NT2/D1 (cell line): ENCODE measurements around the gene NAPB.

Experiments
- DNase-seq: peaks from one replicate; pipeline ENCODE4 v3.0.0-alpha.2; 2011; ENCODE audit warnings: low read depth, low spot score
- H3K27me3 ChIP-seq: 2 replicates; pipeline ENCODE4 v1.6.0; 2011; ENCODE audit warnings: mild to moderate bottlenecking; ENCODE audit not compliant: insufficient read length, insufficient read depth
- H3K36me3 ChIP-seq: 2 replicates; pipeline ENCODE4 v1.6.1; 2011; ENCODE audit warnings: mild to moderate bottlenecking, low read length, mixed read lengths; ENCODE audit not compliant: insufficient read depth, insufficient read length
- H3K4me1 ChIP-seq: 2 replicates; pipeline ENCODE4 v1.5.1; 2011; ENCODE audit not compliant: insufficient read depth, insufficient read length
- H3K4me3 ChIP-seq: 2 replicates; pipeline ENCODE4 v1.5.1; 2011; ENCODE audit warnings: low read depth; ENCODE audit not compliant: insufficient read length
- H3K9ac ChIP-seq: 2 replicates; pipeline ENCODE4 v1.6.0; 2011; ENCODE audit warnings: low read depth; ENCODE audit not compliant: insufficient read length
- H3K9me3 ChIP-seq: 2 replicates; pipeline ENCODE4 v1.5.1; 2011; ENCODE audit warnings: mild to moderate bottlenecking, low read length; ENCODE audit not compliant: insufficient read depth
- SUZ12 ChIP-seq: IDR thresholded peaks from 2 replicates; pipeline ENCODE4 v1.6.1; 2011; ENCODE audit not compliant: insufficient read length, insufficient read depth; ENCODE audit errors: extremely low read depth
- YY1 ChIP-seq: IDR thresholded peaks from 2 replicates; pipeline ENCODE4 v1.6.1; 2011; ENCODE audit not compliant: insufficient read length, insufficient read depth
- ZNF274 ChIP-seq: IDR thresholded peaks from 2 replicates; pipeline ENCODE4 v1.6.1; 2011; ENCODE audit warnings: mild to moderate bottlenecking, low read depth, low read length

Gene NAPB

GRCh38 chr20:23327617-23328333, 93.5 kb downstream of the NAPB start:
- no peak for DNase-seq
- Histone ChIP-seq H3K4me1 (no peaks in the 10 kb centered on the region), H3K9ac (no peak overlapping the region), H3K4me3 (no peak overlapping the region), H3K9me3 (peaks cover 7% of the 10 kb centered on the region; the same call in 1 of the 2 replicates), H3K27me3 (peaks cover 10% of the 10 kb centered on the region), H3K36me3 (no peaks in the 10 kb centered on the region)
- TF ChIP-seq ZNF274: no peak
- no peak for TF ChIP-seq SUZ12
- TF ChIP-seq YY1: no peak

GRCh38 chr20:23326774-23327173, 94.5 kb downstream of the NAPB start:
- H3K27me3 ChIP-seq: peaks cover 10% of the 10 kb centered on the region
- TF ChIP-seq SUZ12 (no peak), ZNF274 (no peak), YY1 (no peak)
- H3K4me3 ChIP-seq: no peak overlapping the region
- H3K36me3 ChIP-seq: no peaks in the 10 kb centered on the region
- peaks cover 7% of the 10 kb centered on the region; the same call in 1 of the 2 replicates for H3K9me3 ChIP-seq
- H3K4me1 ChIP-seq: no peaks in the 10 kb centered on the region
- H3K9ac ChIP-seq: no peak overlapping the region
- no peak for DNase-seq

- Histone ChIP-seq H3K9ac (no peak overlapping the region), H3K4me1 (no peaks in the 10 kb centered on the region), H3K36me3 (no peaks in the 10 kb centered on the region), H3K9me3 (peaks cover 6% of the 10 kb centered on the region; the same call in 1 of the 2 replicates), H3K27me3 (peaks cover 10% of the 10 kb centered on the region), H3K4me3 (no peak overlapping the region)
- no peak for TF ChIP-seq SUZ12
- TF ChIP-seq ZNF274: no peak
- no peak for TF ChIP-seq YY1
- DNase-seq: no peak
Measured at GRCh38 chr20:23325107-23325506, 96.2 kb downstream of the NAPB start.
